Ovary (tissue), 3 donors: ENCODE results near the gene DNAJA4.

ENCODE experiments used
- CTCF ChIP-seq, 3 donors: fragments of 450-650 bp in 2 of 3; fragments of 200-600 bp in 1 of 3; IDR thresholded peaks; one replicate each; pipeline versions ENCODE4 v1.5.1 to v1.8.0; 2016 to 2022; ENCODE audit warnings: antibody characterized with exemption in 3 of 3, mild to moderate bottlenecking in 1 of 3
- EP300 ChIP-seq: sonication (generic); formaldehyde crosslinking; IDR thresholded peaks from one replicate; pipeline ENCODE4 v1.6.1; 2017; ENCODE audit warnings: antibody characterized with exemption
- POLR2A ChIP-seq: fragments of 450-650 bp; IDR thresholded peaks from one replicate; pipeline ENCODE4 v1.6.1; 2017; ENCODE audit warnings: antibody characterized with exemption, mild to moderate bottlenecking, moderate library complexity
- donor health status: DM: no; HTN: no; CAD: no.

- TF ChIP-seq CTCF (IDR thresholded peaks at IDR 0.05) (no peak), POLR2A (no peak), EP300 (no peak)
These were observed 40.3 kb upstream of the DNAJA4 start for GRCh38 chr15:78224023-78224411.
